H1 (cell line): ENCODE results near the gene CBX2. TPM values are rescaled to one million over a fixed set of nuclear protein-coding genes. Genes with fewer than 3 reads are reported as not detected.

Source experiments
- CTCF ChIA-PET: fragments of 300-600 bp; sonication (Branson Sonifier 250); formaldehyde crosslinking; loops from one replicate; lab custom pipeline; 2021; ENCODE audit not compliant: partially characterized antibody; lab: Charles Lee
- POLR2A ChIA-PET: fragments of 300-600 bp; sonication (Branson Sonifier 250); formaldehyde crosslinking; loops from one replicate; lab custom pipeline; 2021; ENCODE audit warnings: inconsistent platforms; ENCODE audit not compliant: partially characterized antibody; lab: Charles Lee
- DNase-seq, 2 experiments: peaks; one replicate each; pipeline versions ENCODE4 v3.0.0 to v3.0.0-alpha.2; 2010 to 2022; ENCODE audit warnings: low spot score in 2 of 2, low read depth in 1 of 2, mixed read lengths in 1 of 2
- FAIRE-seq: peaks from 2 replicates; lab custom pipeline; 2011; peaks lifted over from hg19 to GRCh38; lab: Jason Lieb, UNC
- H2AFZ ChIP-seq: 2 replicates; pipeline ENCODE4 v1.8.1; 2012; ENCODE audit warnings: low read length, inconsistent platforms
- H2AK5ac ChIP-seq: 2 replicates; pipeline ENCODE4 v1.6.1; 2013; ENCODE audit warnings: low read depth, low read length
- H2BK120ac ChIP-seq: replicated peaks from 2 replicates; pipeline ENCODE3; 2013; ENCODE audit warnings: low read depth, low read length, inconsistent platforms
- H2BK12ac ChIP-seq: 2 replicates; pipeline ENCODE4 v1.6.1; 2013; ENCODE audit warnings: low read depth, low read length
- H2BK15ac ChIP-seq: 2 replicates; pipeline ENCODE4 v1.6.1; 2013; ENCODE audit warnings: low read length
- H2BK20ac ChIP-seq: 2 replicates; pipeline ENCODE4 v1.6.1; 2013; ENCODE audit warnings: low read length
- H2BK5ac ChIP-seq: 2 replicates; pipeline ENCODE4 v1.6.1; 2013; ENCODE audit warnings: low read depth, low read length
- H3K14ac ChIP-seq: 2 replicates; pipeline ENCODE4 v1.6.1; 2013; ENCODE audit warnings: inconsistent platforms; ENCODE audit not compliant: insufficient read length
- H3K18ac ChIP-seq: 2 replicates; pipeline ENCODE4 v1.6.1; 2013; ENCODE audit warnings: low read length; ENCODE audit errors: extremely low read depth
- H3K23ac ChIP-seq: 2 replicates; pipeline ENCODE4 v1.6.1; 2013; ENCODE audit warnings: inconsistent platforms; ENCODE audit not compliant: insufficient read length
- H3K23me2 ChIP-seq: 2 replicates; pipeline ENCODE4 v1.6.1; 2013; ENCODE audit warnings: low read depth, low read length
- H3K27ac ChIP-seq: 2 replicates; pipeline ENCODE4 v1.6.1; 2011; ENCODE audit warnings: low read depth, low read length, inconsistent platforms
- H3K27me3 ChIP-seq, 4 experiments: replicated peaks in 1 of 4; 1 replicate in 1 of 4; 2 replicates in 3 of 4; pipeline versions ENCODE4 v1.6.1 to v1.8.1; 2011 to 2013; ENCODE audit warnings: low read length in 3 of 4, mild to moderate bottlenecking in 3 of 4, inconsistent platforms in 2 of 4, mixed read lengths in 2 of 4, moderate library complexity in 1 of 4; ENCODE audit not compliant: control insufficient read depth in 3 of 4, insufficient read depth in 3 of 4; ENCODE audit errors: extremely low read depth in 1 of 4
- H3K36me3 ChIP-seq, 4 experiments: 2 replicates each; pipeline versions ENCODE4 v1.6.1 to v1.8.1; 2011 to 2013; ENCODE audit warnings: mild to moderate bottlenecking in 4 of 4, low read length in 3 of 4, moderate library complexity in 2 of 4, control low read depth in 1 of 4, inconsistent platforms in 1 of 4; ENCODE audit not compliant: insufficient read depth in 4 of 4, control insufficient read depth in 2 of 4
- H3K4ac ChIP-seq: replicated peaks from 2 replicates; pipeline ENCODE3; 2013; ENCODE audit warnings: low read length, low read depth, mixed read lengths, inconsistent platforms; ENCODE audit not compliant: insufficient read length
- H3K4me1 ChIP-seq, 4 experiments: replicated peaks in 1 of 4; 1 replicate in 1 of 4; 2 replicates in 3 of 4; pipeline versions ENCODE4 v1.6.1 to v1.8.1; 2011 to 2013; ENCODE audit warnings: low read length in 3 of 4, inconsistent platforms in 2 of 4, mixed read lengths in 1 of 4; ENCODE audit not compliant: insufficient read depth in 4 of 4, control insufficient read depth in 3 of 4
- H3K4me2 ChIP-seq, 2 experiments: 2 replicates each; pipeline versions ENCODE4 v1.6.1 to v1.8.1; 2011 to 2013; ENCODE audit warnings: low read depth in 2 of 2, low read length in 2 of 2, control low read depth in 1 of 2, inconsistent platforms in 1 of 2, mild to moderate bottlenecking in 1 of 2; ENCODE audit not compliant: insufficient read depth in 1 of 2
- H3K4me3 ChIP-seq, 4 experiments: fragments of 200-600, 300-600 bp in 1 of 4; sonication (generic), shearing (Covaris generic), sonication (Bioruptor Twin) in 1 of 4; 2 replicates each; pipeline versions ENCODE4 v1.5.1 to v1.8.1; 2011 to 2016; ENCODE audit warnings: low read length in 4 of 4, low read depth in 3 of 4, control low read depth in 2 of 4, inconsistent platforms in 2 of 4, mild to moderate bottlenecking in 2 of 4, mixed read lengths in 1 of 4, moderate library complexity in 1 of 4; ENCODE audit not compliant: insufficient read depth in 2 of 4; ENCODE audit errors: extremely low read depth in 1 of 4
- H3K56ac ChIP-seq: replicated peaks from 2 replicates; pipeline ENCODE3; 2013; ENCODE audit warnings: low read depth, mild to moderate bottlenecking, mixed read lengths, low read length, inconsistent platforms; ENCODE audit not compliant: insufficient read length
- H3K79me1 ChIP-seq: 2 replicates; pipeline ENCODE4 v1.6.1; 2013; ENCODE audit warnings: low read depth, low read length, control low read depth
- H3K79me2 ChIP-seq, 2 experiments: 2 replicates each; pipeline versions ENCODE4 v1.6.1 to v1.8.1; 2012 to 2013; ENCODE audit warnings: low read length in 2 of 2, mild to moderate bottlenecking in 2 of 2, inconsistent platforms in 1 of 2; ENCODE audit not compliant: insufficient read depth in 2 of 2, control insufficient read depth in 1 of 2
- H3K9ac ChIP-seq, 4 experiments: replicated peaks in 1 of 4; 1 replicate in 1 of 4; 2 replicates in 3 of 4; pipeline versions ENCODE4 v1.6.1 to v1.8.1; 2011 to 2013; ENCODE audit warnings: low read depth in 3 of 4, low read length in 3 of 4, control low read depth in 2 of 4, mild to moderate bottlenecking in 2 of 4, moderate library complexity in 2 of 4, inconsistent platforms in 1 of 4; ENCODE audit errors: extremely low read depth in 1 of 4
- H3K9me3 ChIP-seq, 2 experiments: 2 replicates each; pipeline versions ENCODE4 v1.6.1 to v1.8.1; 2012 to 2013; ENCODE audit warnings: mild to moderate bottlenecking in 2 of 2, moderate library complexity in 2 of 2, control low read depth in 1 of 2, inconsistent platforms in 1 of 2, low read depth in 1 of 2, low read length in 1 of 2, mixed read lengths in 1 of 2; ENCODE audit not compliant: insufficient read depth in 2 of 2
- H4K20me1 ChIP-seq, 2 experiments: replicated peaks in 1 of 2; 2 replicates each; pipeline versions ENCODE3 to v1.8.1; 2011 to 2013; ENCODE audit warnings: inconsistent platforms in 2 of 2, low read length in 2 of 2, mild to moderate bottlenecking in 1 of 2; ENCODE audit not compliant: insufficient read depth in 2 of 2, control insufficient read depth in 1 of 2
- H4K5ac ChIP-seq: 2 replicates; pipeline ENCODE4 v1.6.1; 2013; ENCODE audit warnings: low read length, low read depth, mixed read lengths, inconsistent platforms; ENCODE audit not compliant: insufficient read length
- H4K8ac ChIP-seq: 2 replicates; pipeline ENCODE4 v1.8.0; 2013; ENCODE audit warnings: mild to moderate bottlenecking, moderate library complexity, low read length, inconsistent platforms; ENCODE audit not compliant: insufficient read depth; ENCODE audit errors: extremely low read depth
- H4K91ac ChIP-seq: replicated peaks from 2 replicates; pipeline ENCODE3; 2013; ENCODE audit warnings: low read length, mixed read lengths, inconsistent platforms; ENCODE audit not compliant: insufficient read length
- CBX8 ChIP-seq: fragments of 300-800, 300-1000 bp; sonication (generic); IDR thresholded peaks from 2 replicates; pipeline ENCODE4 v1.7.1; 2016; ENCODE audit warnings: low read depth, low read length, borderline replicate concordance
- GTF2F1 ChIP-seq: IDR thresholded peaks from 2 replicates; pipeline ENCODE4 v1.6.1; 2012; ENCODE audit warnings: low read depth, low read length, improper control_type of control experiment, borderline replicate concordance
- HDAC6 ChIP-seq: IDR thresholded peaks from one replicate; pipeline ENCODE4 v1.7.1; 2012; ENCODE audit warnings: low read depth, mild to moderate bottlenecking, inconsistent platforms, low read length, moderate library complexity
- SIRT6 ChIP-seq: IDR thresholded peaks from one replicate; pipeline ENCODE4 v1.7.1; 2012; ENCODE audit warnings: low read length, inconsistent platforms
- SUZ12 ChIP-seq: fragments of 200-600 bp; sonication (generic); IDR thresholded peaks from 2 replicates; pipeline ENCODE4 v1.6.1; 2012; ENCODE audit warnings: mild to moderate bottlenecking, inconsistent platforms, low read length, moderate library complexity, mixed read lengths
- TAF7 ChIP-seq: optimal IDR thresholded peaks from 2 replicates; pipeline ENCODE3; 2011; ENCODE audit warnings: low read depth, mild to moderate bottlenecking, inconsistent platforms, low read length, moderate library complexity, borderline replicate concordance
- WGBS, 2 experiments: shearing (Covaris generic) in 1 of 2; methylation state at CpG; one replicate each; pipeline versions ENCODE4 v1.1.6 to v1.1.7; 2013 to 2015; ENCODE audit warnings: low lambda C conversion rate in 2 of 2, mixed read lengths in 2 of 2, inconsistent platforms in 1 of 2, low coverage in 1 of 2, missing lambda C conversion rate in 1 of 2; ENCODE audit not compliant: insufficient replicate concordance in 2 of 2, insufficient coverage in 1 of 2, insufficient read length in 1 of 2; ENCODE audit errors: extremely low coverage in 1 of 2, missing lambda C conversion rate in 1 of 2; 5-methylcytosine and 5-hydroxymethylcytosine counted together
- polyA plus RNA-seq, 7 experiments: library from polyadenylated mRNA; depleted of rRNA in 3 of 7; stranded (reverse) in 5 of 7; unstranded in 2 of 7; fragments of >200 nt in 5 of 7; fragments of 200-250 nt in 2 of 7; gene quantifications; 1 replicate in 5 of 7; 2 replicates in 1 of 7; 4 replicates in 1 of 7; pipeline versions ENCODE4 v1.2.1 to v1.2.3, GENCODE V29; 2011 to 2013; ENCODE audit warnings: missing spikeins in 2 of 7, mixed read lengths in 2 of 7
- total RNA-seq: library from RNA; stranded (reverse); fragmentation: NEBNext Ultra II Directional; extraction: Animal tissue kit (Norgen Biotek cat#: 25700); gene quantifications from 2 replicates; pipeline ENCODE4 v1.2.1, GENCODE V29; 2021
- TF ChIP-seq, protein P1 (sequence below): IDR thresholded peaks from 2 replicates; pipeline ENCODE4 v1.6.1; 2011; ENCODE audit warnings: low read depth, mild to moderate bottlenecking, low read length; ENCODE audit not compliant: insufficient read depth

The CBX2 gene
- total and polyA plus RNA-seq, 2 of the 8 experiments (the other 6 are each of a cell fraction or from before 2014, with no cell fraction given), result 64.3 to 83.9 TPM

GRCh38 chr17:79799538-79800324, 21.8 kb downstream of the CBX2 start:
- Histone ChIP-seq H2AFZ (no peak overlapping the region), H3K36me3 (peaks cover 0 to 12% (median 0%) of the 10 kb centered on the region in 4 experiments; a peak in 1 of 8 replicates), H3K27me3 (peaks cover 87 to 92% (median 90%) of the 10 kb centered on the region in 4 experiments), H3K56ac (no peak overlapping the region), H3K9ac (no peak overlapping the region), H2BK20ac (no peak overlapping the region), H3K27ac (no peak overlapping the region), H2BK12ac (peak overlapping the region; percentile 82), H4K91ac (no peak overlapping the region), H3K79me2 (no peaks in the 10 kb centered on the region), H2BK120ac (no peak overlapping the region), H3K18ac (no peak overlapping the region), H4K20me1 (peaks cover 8 to 23% of the 10 kb centered on the region in 2 experiments), H2BK15ac (peak overlapping the region; percentile 95; the same call in 1 of the 2 replicates), H3K4me2 (peak overlapping the region; percentile 63 to 70), H3K23ac (no peak overlapping the region), H3K23me2 (peaks cover 3% of the 10 kb centered on the region), H4K8ac (no peak overlapping the region), H3K4me1 (peaks cover 4 to 55% (median 42%) of the 10 kb centered on the region in 4 experiments), H2AK5ac (peak overlapping the region; percentile 91; the same call in 1 of the 2 replicates), H3K14ac (no peak overlapping the region), H2BK5ac (no peak overlapping the region), H3K9me3 (peaks cover 0 to 7% of the 10 kb centered on the region in 2 experiments; a peak in 3 of 4 replicates), H3K4me3 (peak overlapping the region in 1 of 4 experiments; percentile 53; a peak in 1 of 8 replicates), H3K79me1 (no peaks in the 10 kb centered on the region), H4K5ac (no peak overlapping the region), H3K4ac (no peak overlapping the region)
- POLR2A ChIA-PET, result interaction anchor here (1.1 to 24.0 kb wide), 10 partner anchors 9 to 40 kb away, joined by 3 to 374 read pairs (median 6); partner anchors contain the start of genes CBX2 and CBX4
- CTCF ChIA-PET, result interaction anchor here (0.6 to 19.1 kb wide), 9 partner anchors 9 to 58 kb away, joined by 3 to 576 read pairs (median 7); partner anchors contain the start of gene CBX4
- FAIRE-seq (no peak), DNase-seq (peak in 1 of 2 experiments; percentile 63)
- TF ChIP-seq TAF7 (no peak), GTF2F1 (no peak), SIRT6 (no peak), CBX8 (peak; percentile 83; the same call in 1 of the 2 replicates), SUZ12 (peak; percentile 64), HDAC6 (no peak)
- TF ChIP-seq, protein P1, sequence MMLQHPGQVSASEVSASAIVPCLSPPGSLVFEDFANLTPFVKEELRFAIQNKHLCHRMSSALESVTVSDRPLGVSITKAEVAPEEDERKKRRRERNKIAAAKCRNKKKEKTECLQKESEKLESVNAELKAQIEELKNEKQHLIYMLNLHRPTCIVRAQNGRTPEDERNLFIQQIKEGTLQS, result no peak
- WGBS, 2 experiments, result 6 to 20% methylated on average over 1 to 30 of the region's 31 CpGs
